Measurements from ENCODE around the gene SUFU. TPM values are rescaled to one million over a fixed set of nuclear protein-coding genes. Genes with fewer than 3 reads are reported as not detected.

SUFU gene
- total RNA-seq, 1 experiment from 2014 or later = 10.6 TPM

DNA sequence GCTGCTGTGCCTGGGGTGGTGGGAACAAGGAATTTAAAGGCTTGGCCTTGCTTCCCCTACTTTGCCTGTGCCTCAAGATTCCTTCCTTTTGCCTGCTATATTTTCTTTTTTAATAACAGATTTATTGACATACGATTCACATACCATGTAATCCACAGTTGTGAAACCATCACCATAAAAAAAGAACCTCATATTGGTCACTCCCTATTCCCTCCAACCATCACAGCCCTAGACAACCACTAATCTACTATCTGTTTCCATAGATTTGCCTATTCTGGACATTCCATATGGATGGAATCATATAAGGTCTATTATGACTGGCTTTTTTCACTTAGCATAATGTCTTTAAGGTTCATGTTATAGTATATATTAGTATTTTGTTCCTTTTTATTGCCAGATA, 81.3 kb downstream of the SUFU start:
- H3K36me3 ChIP-seq (ENCODE audit: control insufficient read depth, insufficient read depth, low read length) = no peaks in the 10 kb centered on the region
- Mint-ChIP-seq H3K9me3 (ENCODE audit: unreplicated experiment) (no peaks in the 10 kb centered on the region), H3K4me3 (ENCODE audit: unreplicated experiment) (no peak overlapping the region), H3K4me1 (ENCODE audit: low read depth, unreplicated experiment) (no peaks in the 10 kb centered on the region), H3K27ac (ENCODE audit: unreplicated experiment) (no peak overlapping the region), H3K27me3 (ENCODE audit: insufficient read depth, unreplicated experiment) (no peaks in the 10 kb centered on the region), H3K36me3 (ENCODE audit: insufficient read depth, unreplicated experiment) (no peaks in the 10 kb centered on the region)
- H3K27me3 ChIP-seq (replicated peaks; ENCODE audit: control insufficient read depth, insufficient read depth, low read length) = no peaks in the 10 kb centered on the region
- no peaks in the 10 kb centered on the region for H3K9me3 ChIP-seq
- CTCF ChIA-PET = interaction anchor here (1.0 to 1.2 kb wide), 2 partner anchors 81 to 82 kb away, joined by 3 read pairs; partner anchors contain the start of genes ACTR1A and SUFU
- H3K4me3 ChIP-seq (ENCODE audit: low read depth, low read length) = no peak overlapping the region
- TF ChIP-seq, protein P1, sequence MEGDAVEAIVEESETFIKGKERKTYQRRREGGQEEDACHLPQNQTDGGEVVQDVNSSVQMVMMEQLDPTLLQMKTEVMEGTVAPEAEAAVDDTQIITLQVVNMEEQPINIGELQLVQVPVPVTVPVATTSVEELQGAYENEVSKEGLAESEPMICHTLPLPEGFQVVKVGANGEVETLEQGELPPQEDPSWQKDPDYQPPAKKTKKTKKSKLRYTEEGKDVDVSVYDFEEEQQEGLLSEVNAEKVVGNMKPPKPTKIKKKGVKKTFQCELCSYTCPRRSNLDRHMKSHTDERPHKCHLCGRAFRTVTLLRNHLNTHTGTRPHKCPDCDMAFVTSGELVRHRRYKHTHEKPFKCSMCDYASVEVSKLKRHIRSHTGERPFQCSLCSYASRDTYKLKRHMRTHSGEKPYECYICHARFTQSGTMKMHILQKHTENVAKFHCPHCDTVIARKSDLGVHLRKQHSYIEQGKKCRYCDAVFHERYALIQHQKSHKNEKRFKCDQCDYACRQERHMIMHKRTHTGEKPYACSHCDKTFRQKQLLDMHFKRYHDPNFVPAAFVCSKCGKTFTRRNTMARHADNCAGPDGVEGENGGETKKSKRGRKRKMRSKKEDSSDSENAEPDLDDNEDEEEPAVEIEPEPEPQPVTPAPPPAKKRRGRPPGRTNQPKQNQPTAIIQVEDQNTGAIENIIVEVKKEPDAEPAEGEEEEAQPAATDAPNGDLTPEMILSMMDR (IDR thresholded peaks at IDR 0.05; ENCODE audit: insufficient read depth in 1 of 2, low read depth in 1 of 2, low read length in 1 of 2, severe bottlenecking in 1 of 2, unreplicated experiment in 1 of 2) = no peak
- BruUV-seq (replicated peaks) = no TSS peak
- intact Hi-C loops (cut with micrococcal nuclease; ENCODE audit: unreplicated experiment) = no loop called here
- no peak for DNase-seq
- no peaks in the 10 kb centered on the region for H3K4me1 ChIP-seq
- POLR2A ChIA-PET = no interaction called here

DNA sequence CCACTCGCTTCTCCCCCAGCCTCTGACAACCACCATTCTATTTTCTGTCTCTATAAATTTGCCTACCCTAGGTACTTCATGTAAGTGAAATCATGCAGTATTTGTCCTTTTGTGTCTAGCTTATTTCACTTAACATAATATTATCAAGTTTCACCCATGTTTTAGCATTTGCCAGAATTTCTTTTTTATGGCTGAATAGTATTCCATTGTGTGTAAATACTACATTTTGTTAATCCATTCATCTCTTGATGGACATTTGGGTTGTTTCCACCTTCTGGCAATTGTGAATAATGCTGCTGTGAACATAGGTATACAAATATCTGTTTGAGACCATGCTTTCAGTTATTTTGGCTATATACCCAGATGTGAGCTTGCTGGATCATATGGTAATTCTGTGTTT, 83.1 kb downstream of the SUFU start:
- no TSS peak for BruUV-seq (replicated peaks)
- Mint-ChIP-seq H3K36me3 (ENCODE audit: insufficient read depth, unreplicated experiment) (no peaks in the 10 kb centered on the region), H3K9me3 (ENCODE audit: unreplicated experiment) (no peaks in the 10 kb centered on the region), H3K4me1 (ENCODE audit: low read depth, unreplicated experiment) (no peaks in the 10 kb centered on the region), H3K27ac (ENCODE audit: unreplicated experiment) (no peak overlapping the region), H3K27me3 (ENCODE audit: insufficient read depth, unreplicated experiment) (no peaks in the 10 kb centered on the region), H3K4me3 (ENCODE audit: unreplicated experiment) (no peak overlapping the region)
- TF ChIP-seq, protein P1 (IDR thresholded peaks at IDR 0.05; ENCODE audit: insufficient read depth in 1 of 2, low read depth in 1 of 2, low read length in 1 of 2, severe bottlenecking in 1 of 2, unreplicated experiment in 1 of 2) = no peak
- no peaks in the 10 kb centered on the region for H3K4me1 ChIP-seq
- POLR2A ChIA-PET = no interaction called here
- no peaks in the 10 kb centered on the region for H3K36me3 ChIP-seq (ENCODE audit: control insufficient read depth, insufficient read depth, low read length)
- CTCF ChIA-PET = no interaction called here
- no peaks in the 10 kb centered on the region for H3K27me3 ChIP-seq (replicated peaks; ENCODE audit: control insufficient read depth, insufficient read depth, low read length)
- H3K4me3 ChIP-seq (ENCODE audit: low read depth, low read length) = no peak overlapping the region
- intact Hi-C loops (cut with micrococcal nuclease; ENCODE audit: unreplicated experiment) = no loop called here
- no peak for DNase-seq
- H3K9me3 ChIP-seq = no peaks in the 10 kb centered on the region

DNA sequence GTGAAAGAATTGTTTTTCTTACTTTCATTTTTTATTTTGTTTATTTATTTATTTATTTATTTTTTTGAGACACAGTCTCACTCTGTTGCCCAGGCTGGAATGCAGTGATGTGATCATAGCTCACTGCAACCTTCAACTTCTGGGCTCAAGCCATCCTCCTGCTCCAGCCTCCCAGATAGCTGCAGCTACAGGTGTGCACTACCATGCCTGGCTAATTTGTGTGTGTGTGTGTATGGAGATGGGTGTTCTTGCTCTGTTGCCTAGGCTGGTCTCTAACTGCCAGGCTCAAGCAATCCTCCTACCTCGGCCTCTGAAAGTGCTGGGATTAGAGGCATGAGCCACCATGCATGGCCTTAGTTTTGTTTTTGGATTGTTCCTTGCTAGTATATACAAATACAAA, 85.1 kb downstream of the SUFU start:
- H3K27me3 Mint-ChIP-seq (ENCODE audit: insufficient read depth, unreplicated experiment) = no peaks in the 10 kb centered on the region
- Histone ChIP-seq H3K4me3 (ENCODE audit: low read depth, low read length) (no peak overlapping the region), H3K9me3 (no peaks in the 10 kb centered on the region), H3K4me1 (peaks cover 5% of the 10 kb centered on the region; the same call in 1 of the 2 replicates), H3K36me3 (ENCODE audit: control insufficient read depth, insufficient read depth, low read length) (no peaks in the 10 kb centered on the region), H3K27me3 (replicated peaks; ENCODE audit: control insufficient read depth, insufficient read depth, low read length) (no peaks in the 10 kb centered on the region)
- no peaks in the 10 kb centered on the region for H3K4me1 Mint-ChIP-seq (ENCODE audit: low read depth, unreplicated experiment)
- H3K9me3 Mint-ChIP-seq (ENCODE audit: unreplicated experiment) = no peaks in the 10 kb centered on the region
- no peaks in the 10 kb centered on the region for H3K36me3 Mint-ChIP-seq (ENCODE audit: insufficient read depth, unreplicated experiment)
- ChIA-PET POLR2A (no interaction called here), CTCF (no interaction called here)
- H3K4me3 Mint-ChIP-seq (ENCODE audit: unreplicated experiment) = no peak overlapping the region
- no peak overlapping the region for H3K27ac Mint-ChIP-seq (ENCODE audit: unreplicated experiment)
- DNase-seq = no peak
- BruUV-seq (replicated peaks) = no TSS peak
- intact Hi-C loops (cut with micrococcal nuclease; ENCODE audit: unreplicated experiment) = no loop called here
- TF ChIP-seq, protein P1 (IDR thresholded peaks at IDR 0.05; ENCODE audit: insufficient read depth in 1 of 2, low read depth in 1 of 2, low read length in 1 of 2, severe bottlenecking in 1 of 2, unreplicated experiment in 1 of 2) = no peak
